HepG2 (cell line): Measurements from ENCODE around the gene IL26. TPM values are rescaled to one million over a fixed set of nuclear protein-coding genes. Genes with fewer than 3 reads are reported as not detected.

Experiments
- ATAC-seq: fragments of 200-7000 bp; cut with Tn5 transposase; 3 replicates; pipeline ENCODE4 v1.9.1; 2020; ENCODE audit warnings: mild to moderate bottlenecking, moderate library complexity
- BruUV-seq: library from RNA; stranded (reverse); fragments of 400-500 nt; replicated peaks from 2 replicates; lab custom pipeline; 2021; lab: Mats Ljungman, UMichigan
- CTCF ChIA-PET: fragments of 300-600 bp; formaldehyde crosslinking; extraction: SDS; loops from one replicate; lab custom pipeline; 2021; ENCODE audit warnings: low total read pairs, inconsistent platforms, low intra/inter-chr PET ratio; lab: Yijun Ruan, JAX
- POLR2A ChIA-PET: fragments of 350-600 bp; sonication (Branson Sonifier 250); formaldehyde crosslinking; loops from one replicate; lab custom pipeline; 2020; ENCODE audit warnings: antibody characterized with exemption, inconsistent platforms; lab: Yijun Ruan, JAX
- DNase-seq: peaks from one replicate; pipeline ENCODE4 v3.0.0-alpha.2; 2015; ENCODE audit warnings: low spot score
- FAIRE-seq: peaks from 3 replicates; lab custom pipeline; 2011; peaks lifted over from hg19 to GRCh38; lab: Jason Lieb, UNC
- H2AFZ ChIP-seq: one replicate; pipeline ENCODE4 v1.6.1; 2011; ENCODE audit warnings: low read length, inconsistent platforms
- H3K27ac ChIP-seq: fragments of 300-600 bp; 3 replicates; pipeline ENCODE4 v1.8.0; 2011; ENCODE audit warnings: mixed run types, mild to moderate bottlenecking, mixed read lengths, low read length, inconsistent platforms; ENCODE audit not compliant: insufficient read depth; ENCODE audit errors: extremely low read length
- H3K27me3 ChIP-seq, 2 experiments: fragments of 200-600 bp in 1 of 2; 2 replicates in 1 of 2; 3 replicates in 1 of 2; pipeline versions ENCODE4 v1.6.0 to v1.8.0; 2011; ENCODE audit warnings: low read length in 2 of 2, mild to moderate bottlenecking in 2 of 2, moderate library complexity in 2 of 2, inconsistent platforms in 1 of 2; ENCODE audit not compliant: insufficient read depth in 2 of 2, control insufficient read depth in 1 of 2
- H3K36me3 ChIP-seq, 2 experiments: fragments of 200-600 bp in 1 of 2; replicated peaks in 1 of 2; 2 replicates in 1 of 2; 3 replicates in 1 of 2; pipeline versions ENCODE4 v1.5.1 to v1.8.0; 2011; ENCODE audit warnings: low read length in 2 of 2, inconsistent platforms in 1 of 2; ENCODE audit not compliant: insufficient read depth in 2 of 2, control insufficient read depth in 1 of 2
- H3K4me1 ChIP-seq: 2 replicates; pipeline ENCODE4 v1.5.1; 2012; ENCODE audit warnings: low read length, inconsistent platforms; ENCODE audit not compliant: insufficient read depth
- H3K4me2 ChIP-seq: 2 replicates; pipeline ENCODE4 v1.6.0; 2011; ENCODE audit warnings: low read depth, low read length, inconsistent platforms
- H3K4me3 ChIP-seq, 3 experiments: fragments of 200-600 bp in 1 of 3; sonication (generic), shearing (Covaris generic) in 1 of 3; replicated peaks in 1 of 3; 2 replicates each; pipeline ENCODE4 v1.5.1; 2011 to 2016; ENCODE audit warnings: low read length in 3 of 3, inconsistent platforms in 2 of 3, low read depth in 2 of 3, mild to moderate bottlenecking in 2 of 3, control low read depth in 1 of 3, mixed read lengths in 1 of 3; ENCODE audit not compliant: insufficient read depth in 1 of 3
- H3K79me2 ChIP-seq: one replicate; pipeline ENCODE4 v1.6.1; 2011; ENCODE audit warnings: low read length, inconsistent platforms; ENCODE audit not compliant: insufficient read depth
- H3K9ac ChIP-seq: 2 replicates; pipeline ENCODE4 v1.6.0; 2011; ENCODE audit warnings: mild to moderate bottlenecking, low read depth, low read length, inconsistent platforms; ENCODE audit not compliant: insufficient read depth
- H3K9me3 ChIP-seq: 2 replicates; pipeline ENCODE4 v1.5.1; 2012; ENCODE audit warnings: mild to moderate bottlenecking, low read length
- H4K20me1 ChIP-seq: 2 replicates; pipeline ENCODE4 v1.6.0; 2011; ENCODE audit warnings: inconsistent platforms, mild to moderate bottlenecking, low read length, moderate library complexity; ENCODE audit not compliant: insufficient read depth
- MZF1 ChIP-seq: sonication (generic); formaldehyde crosslinking; IDR thresholded peaks from 2 replicates; pipeline ENCODE4 v1.8.1; 2023; ENCODE audit warnings: mild to moderate bottlenecking, missing genetic modification reagents, borderline replicate concordance
- NR3C1 ChIP-seq: sonication (generic); formaldehyde crosslinking; IDR thresholded peaks from 2 replicates; pipeline ENCODE4 v1.4.0; 2020; ENCODE audit warnings: missing genetic modification reagents
- RORA ChIP-seq: sonication (generic); formaldehyde crosslinking; IDR thresholded peaks from 2 replicates; pipeline ENCODE4 v1.5.0; 2020; ENCODE audit warnings: mild to moderate bottlenecking, missing genetic modification reagents, moderate library complexity
- ZNF766 ChIP-seq: sonication (generic); formaldehyde crosslinking; IDR thresholded peaks from 2 replicates; pipeline ENCODE4 v1.5.0; 2020; ENCODE audit warnings: missing genetic modification reagents, borderline replicate concordance
- WGBS: methylation state at CpG from one replicate; pipeline ENCODE4 v1.1.6; 2017; ENCODE audit warnings: low lambda C conversion rate; 5-methylcytosine and 5-hydroxymethylcytosine counted together
- in situ Hi-C: cut with HindIII; loops from 2 replicates; pipeline ENCODE4 v1.10.0; 2017; ENCODE audit warnings: low pct_unique_long_range_greater_than_20kb; ENCODE audit not compliant: extremely low pct_ligation_motif_present
- intact Hi-C: fragments of 100-400 bp; cut with micrococcal nuclease; formaldehyde crosslinking; loops from one replicate; pipeline ENCODE4 v1.10.0; 2022; ENCODE audit not compliant: unreplicated experiment
- polyA plus RNA-seq, 8 experiments: library from polyadenylated mRNA; depleted of rRNA in 3 of 8; stranded (reverse) in 7 of 8; unstranded in 1 of 8; fragments of >200 nt; fragmentation: Illumina TruSeq in 4 of 8; extraction: Trizol in 4 of 8; gene quantifications; 2 replicates each; pipeline versions ENCODE4 v1.2.1 to v1.2.3, GENCODE V29; 2011 to 2016; ENCODE audit warnings: low read depth in 4 of 8, missing spikeins in 1 of 8, mixed read lengths in 1 of 8; ENCODE audit not compliant: insufficient read depth in 1 of 8
- total RNA-seq, 5 experiments: library from RNA; depleted of rRNA; stranded (reverse); fragments of >200 nt; fragmentation: Illumina TruSeq; extraction: Trizol; gene quantifications; 2 replicates each; pipeline ENCODE4 v1.2.3, GENCODE V29; 2016; ENCODE audit warnings: low read depth in 1 of 5

Gene IL26
- total and polyA plus RNA-seq, 2 of the 13 experiments (the other 11 are each of a cell fraction or from before 2014, with no cell fraction given) = not detected

DNA sequence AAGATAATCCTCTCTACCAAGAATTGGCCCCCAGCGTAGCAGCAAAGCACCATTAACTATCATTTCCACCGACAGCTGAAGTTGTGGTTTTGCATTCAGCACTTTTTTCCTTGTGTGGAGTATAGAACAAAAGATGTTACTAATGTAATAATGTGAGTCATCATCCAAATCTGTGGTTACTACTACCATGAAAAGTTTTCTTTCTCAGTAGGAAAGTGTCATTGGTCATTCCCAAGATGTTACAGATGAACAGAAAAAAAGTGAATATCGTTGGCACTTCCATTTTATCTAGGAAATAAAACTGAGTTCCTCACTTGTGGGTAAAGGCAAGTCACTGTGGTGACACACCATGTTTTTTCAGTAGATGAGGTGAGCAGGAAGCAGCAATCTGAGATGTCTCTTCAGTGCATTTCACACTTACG is 35.8 kb downstream of the IL26 start:
- H3K36me3 ChIP-seq = no peaks in the 10 kb centered on the region
- ChIA-PET POLR2A (no interaction called here), CTCF (no interaction called here)
- WGBS = 6% methylated on average over 4 of the region's 4 CpGs
- intact Hi-C loops = no loop called here
- H2AFZ ChIP-seq = no peak overlapping the region
- no peaks in the 10 kb centered on the region; a peak in 1 of 5 replicates for H3K27me3 ChIP-seq
- no peaks in the 10 kb centered on the region for H3K4me1 ChIP-seq
- BruUV-seq = no TSS peak
- ATAC-seq = no peak
- no peaks in the 10 kb centered on the region for H4K20me1 ChIP-seq
- no peak overlapping the region for H3K27ac ChIP-seq
- in situ Hi-C loops = no loop called here
- H3K9ac ChIP-seq = no peak overlapping the region
- no peak for DNase-seq
- no peak overlapping the region for H3K4me3 ChIP-seq
- no peaks in the 10 kb centered on the region for H3K79me2 ChIP-seq
- no peak for FAIRE-seq
- H3K4me2 ChIP-seq = no peak overlapping the region
- no peak for TF ChIP-seq MZF1 (CRISPR knock-in tag)
- no peaks in the 10 kb centered on the region for H3K9me3 ChIP-seq

DNA sequence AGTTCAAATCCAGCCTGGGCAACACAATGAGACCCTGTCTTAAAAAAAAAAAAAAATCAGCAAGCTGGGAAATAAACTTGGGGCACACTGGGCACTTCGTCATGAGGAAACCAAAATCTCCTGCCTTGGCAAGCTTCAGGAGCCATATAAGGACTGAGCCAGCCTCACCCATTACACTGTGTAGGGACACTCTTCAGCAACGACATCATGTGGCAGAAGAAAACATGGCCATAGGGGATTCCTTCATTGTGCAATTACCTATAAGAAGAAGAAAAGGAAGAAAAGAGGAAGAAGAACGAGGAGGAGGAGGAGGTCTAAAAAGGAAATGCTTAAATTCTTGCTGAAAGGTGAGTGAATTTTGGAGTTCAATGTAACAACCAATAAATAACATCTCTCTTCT is 40.0 kb downstream of the IL26 start:
- WGBS = 0% methylated on average over 3 of the region's 3 CpGs
- in situ Hi-C loops = no loop called here
- no peaks in the 10 kb centered on the region for H3K36me3 ChIP-seq
- H3K27me3 ChIP-seq = no peaks in the 10 kb centered on the region; a peak in 1 of 5 replicates
- POLR2A ChIA-PET = no interaction called here
- no peak overlapping the region for H2AFZ ChIP-seq
- FAIRE-seq (no peak), ATAC-seq (no peak), DNase-seq (no peak)
- intact Hi-C loops = no loop called here
- H3K27ac ChIP-seq = no peak overlapping the region
- H3K9me3 ChIP-seq = no peaks in the 10 kb centered on the region
- no peak overlapping the region for H3K9ac ChIP-seq
- no TSS peak for BruUV-seq
- H3K4me3 ChIP-seq = no peak overlapping the region
- no peaks in the 10 kb centered on the region for H3K79me2 ChIP-seq
- CTCF ChIA-PET = no interaction called here
- no peak overlapping the region for H3K4me2 ChIP-seq
- TF ChIP-seq ZNF766 (CRISPR knock-in tag) (no peak), NR3C1 (CRISPR knock-in tag) (no peak), RORA (CRISPR knock-in tag) (no peak)
- no peaks in the 10 kb centered on the region for H3K4me1 ChIP-seq
- H4K20me1 ChIP-seq = no peaks in the 10 kb centered on the region
